Thyroid gland (tissue), 4 donors: ENCODE measurements around the gene RANBP17.

ENCODE experiments used
- CTCF ChIP-seq, 6 experiments: fragments of 200-600 bp in 3 of 6; fragments of 450-650 bp in 3 of 6; sonication (generic) in 3 of 6; IDR thresholded peaks; one replicate each; pipeline ENCODE4 v1.5.1; 2016 to 2019; ENCODE audit warnings: antibody characterized with exemption in 6 of 6, mild to moderate bottlenecking in 2 of 6, inconsistent platforms in 1 of 6, moderate library complexity in 1 of 6
- POLR2A ChIP-seq, 2 donors: fragments of 450-650 bp; IDR thresholded peaks; one replicate each; pipeline ENCODE4 v1.6.1; 2017; ENCODE audit warnings: antibody characterized with exemption in 2 of 2, mild to moderate bottlenecking in 2 of 2, moderate library complexity in 1 of 2

- TF ChIP-seq CTCF (IDR thresholded peaks at IDR 0.05) (no peak), POLR2A (IDR thresholded peaks at IDR 0.05) (no peak)
These were observed 112.6 kb downstream of the RANBP17 start for GRCh38 chr5:170974461-170974860.
